ENCODE results near the gene LPCAT2. TPM values are rescaled to one million over a fixed set of nuclear protein-coding genes. Genes with fewer than 3 reads are reported as not detected.
"Not testable (repeated sequence)": the region's sequence is repeated elsewhere in the genome, so short reads cannot be mapped to it uniquely, and the experiment has no call there.

LPCAT2 gene
- total and polyA plus RNA-seq, 2 experiments from 2014 or later = 6.4 to 9.5 TPM

- Histone ChIP-seq H3K4me1 (ENCODE audit: insufficient read depth) (no peaks in the 10 kb centered on the region), H3K4me3 (no peak overlapping the region), H2AFZ (no peak overlapping the region), H3K9me2 (replicated peaks; ENCODE audit: insufficient read depth) (no peaks in the 10 kb centered on the region), H4K20me1 (ENCODE audit: insufficient read depth, poor library complexity, severe bottlenecking) (no peaks in the 10 kb centered on the region), H3K27me3 (no peaks in the 10 kb centered on the region), H3K4me2 (no peak overlapping the region), H3K9me3 (ENCODE audit: low read depth) (no peaks in the 10 kb centered on the region), H3K27ac (no peak overlapping the region), H3K79me2 (no peaks in the 10 kb centered on the region), H3K36me3 (replicated peaks; ENCODE audit: insufficient read depth, low read depth) (no peaks in the 10 kb centered on the region)
- 81% methylated on average over 6 of the region's 6 CpGs for WGBS (ENCODE audit: low lambda C conversion rate, missing lambda C conversion rate)
- no peak for TF ChIP-seq EZH2 (IDR thresholded peaks at IDR 0.05; ENCODE audit: borderline replicate concordance)
- TF ChIP-seq EZH2phosphoT487 (IDR thresholded peaks at IDR 0.05; ENCODE audit: low read depth, severe bottlenecking, unreplicated experiment) = no peak
- TF ChIP-seq, protein P1, sequence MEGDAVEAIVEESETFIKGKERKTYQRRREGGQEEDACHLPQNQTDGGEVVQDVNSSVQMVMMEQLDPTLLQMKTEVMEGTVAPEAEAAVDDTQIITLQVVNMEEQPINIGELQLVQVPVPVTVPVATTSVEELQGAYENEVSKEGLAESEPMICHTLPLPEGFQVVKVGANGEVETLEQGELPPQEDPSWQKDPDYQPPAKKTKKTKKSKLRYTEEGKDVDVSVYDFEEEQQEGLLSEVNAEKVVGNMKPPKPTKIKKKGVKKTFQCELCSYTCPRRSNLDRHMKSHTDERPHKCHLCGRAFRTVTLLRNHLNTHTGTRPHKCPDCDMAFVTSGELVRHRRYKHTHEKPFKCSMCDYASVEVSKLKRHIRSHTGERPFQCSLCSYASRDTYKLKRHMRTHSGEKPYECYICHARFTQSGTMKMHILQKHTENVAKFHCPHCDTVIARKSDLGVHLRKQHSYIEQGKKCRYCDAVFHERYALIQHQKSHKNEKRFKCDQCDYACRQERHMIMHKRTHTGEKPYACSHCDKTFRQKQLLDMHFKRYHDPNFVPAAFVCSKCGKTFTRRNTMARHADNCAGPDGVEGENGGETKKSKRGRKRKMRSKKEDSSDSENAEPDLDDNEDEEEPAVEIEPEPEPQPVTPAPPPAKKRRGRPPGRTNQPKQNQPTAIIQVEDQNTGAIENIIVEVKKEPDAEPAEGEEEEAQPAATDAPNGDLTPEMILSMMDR (IDR thresholded peaks at IDR 0.05; ENCODE audit: poor library complexity) = no peak
- DNase-seq (ENCODE audit: low spot score) = no peak
These were observed 104.9 kb downstream of the LPCAT2 start for GRCh38 chr16:55613613-55614335.

DNA sequence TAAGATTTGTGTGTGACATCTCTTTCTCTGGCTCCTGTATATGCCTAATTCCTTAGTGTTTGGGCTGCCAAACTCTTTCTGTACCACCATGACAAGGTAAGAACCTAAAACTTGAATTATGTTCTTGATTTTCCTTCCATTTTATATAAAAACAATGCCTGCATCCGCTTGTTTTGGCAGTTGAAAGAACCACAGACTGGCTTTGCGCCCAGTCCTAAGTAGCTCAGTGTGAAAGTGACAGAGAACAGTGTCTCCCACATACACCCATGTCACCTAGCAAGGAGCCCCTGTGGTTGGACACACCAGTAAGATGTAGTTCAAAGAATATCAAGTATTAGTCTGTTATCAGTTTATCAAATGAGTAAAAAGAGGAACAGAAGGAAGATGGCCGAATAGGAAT is 106.2 kb downstream of the LPCAT2 start:
- Histone ChIP-seq H3K9me2 (replicated peaks; ENCODE audit: insufficient read depth) (no peaks in the 10 kb centered on the region), H3K36me3 (replicated peaks; ENCODE audit: insufficient read depth, low read depth) (no peaks in the 10 kb centered on the region), H3K9me3 (ENCODE audit: low read depth) (no peaks in the 10 kb centered on the region), H2AFZ (no peak overlapping the region), H3K4me3 (no peak overlapping the region), H3K4me1 (ENCODE audit: insufficient read depth) (no peaks in the 10 kb centered on the region), H3K79me2 (no peaks in the 10 kb centered on the region), H4K20me1 (ENCODE audit: insufficient read depth, poor library complexity, severe bottlenecking) (no peaks in the 10 kb centered on the region), H3K4me2 (no peak overlapping the region), H3K27ac (no peak overlapping the region), H3K27me3 (no peaks in the 10 kb centered on the region)
- WGBS (ENCODE audit: low lambda C conversion rate, missing lambda C conversion rate) = 93% methylated on average over 3 of the region's 3 CpGs
- DNase-seq (ENCODE audit: low spot score) = no peak
- TF ChIP-seq EZH2phosphoT487 (IDR thresholded peaks at IDR 0.05; ENCODE audit: low read depth, severe bottlenecking, unreplicated experiment) (no peak), EZH2 (IDR thresholded peaks at IDR 0.05; ENCODE audit: borderline replicate concordance) (no peak)
- TF ChIP-seq, protein P1 (IDR thresholded peaks at IDR 0.05; ENCODE audit: poor library complexity) = no peak

GRCh38 chr16:55615670-55616069 is 106.8 kb downstream of the LPCAT2 start:
- 90% methylated on average over 11 of the region's 11 CpGs for WGBS (ENCODE audit: low lambda C conversion rate, missing lambda C conversion rate)
- not testable (repeated sequence) for H3K4me2 ChIP-seq; H3K9me3 ChIP-seq (ENCODE audit: low read depth); H2AFZ ChIP-seq; H3K27me3 ChIP-seq; H3K79me2 ChIP-seq; H3K4me1 ChIP-seq (ENCODE audit: insufficient read depth); DNase-seq (ENCODE audit: low spot score); H3K27ac ChIP-seq; H3K4me3 ChIP-seq; H3K9me2 ChIP-seq (replicated peaks; ENCODE audit: insufficient read depth); H3K36me3 ChIP-seq (replicated peaks; ENCODE audit: insufficient read depth, low read depth); H4K20me1 ChIP-seq (ENCODE audit: insufficient read depth, poor library complexity, severe bottlenecking)

GRCh38 chr16:55621771-55622170 is 112.9 kb downstream of the LPCAT2 start:
- H3K4me3 ChIP-seq = no peak overlapping the region
- H3K27ac ChIP-seq = no peak overlapping the region
- H3K9me2 ChIP-seq (replicated peaks; ENCODE audit: insufficient read depth) = no peaks in the 10 kb centered on the region
- no peaks in the 10 kb centered on the region for H3K36me3 ChIP-seq (replicated peaks; ENCODE audit: insufficient read depth, low read depth)
- H4K20me1 ChIP-seq (ENCODE audit: insufficient read depth, poor library complexity, severe bottlenecking) = no peaks in the 10 kb centered on the region
- H3K27me3 ChIP-seq = no peaks in the 10 kb centered on the region
- no peak overlapping the region for H3K4me2 ChIP-seq
- DNase-seq (ENCODE audit: low spot score) = no peak
- no peaks in the 10 kb centered on the region for H3K4me1 ChIP-seq (ENCODE audit: insufficient read depth)
- no peak overlapping the region for H2AFZ ChIP-seq
- no peaks in the 10 kb centered on the region for H3K9me3 ChIP-seq (ENCODE audit: low read depth)
- no peaks in the 10 kb centered on the region for H3K79me2 ChIP-seq
- TF ChIP-seq EZH2 (IDR thresholded peaks at IDR 0.05; ENCODE audit: borderline replicate concordance) = no peak
- TF ChIP-seq, protein P1 (IDR thresholded peaks at IDR 0.05; ENCODE audit: poor library complexity) = no peak
- TF ChIP-seq EZH2phosphoT487 (IDR thresholded peaks at IDR 0.05; ENCODE audit: low read depth, severe bottlenecking, unreplicated experiment) = no peak
